Measurements from ENCODE around the gene S100A16.
A peak's percentile ranks its signal among the peaks of the same experiment; 100 is the strongest.

The S100A16 gene

GRCh38 chr1:153613406-153613805, 469 bp upstream of the S100A16 start:
- H3K36me3 Mint-ChIP-seq: no peaks in the 10 kb centered on the region
- ATAC-seq: no peak
- H3K9me3 Mint-ChIP-seq: no peaks in the 10 kb centered on the region
- H3K4me3 Mint-ChIP-seq: no peak overlapping the region
- H3K4me1 Mint-ChIP-seq: peaks cover 29% of the 10 kb centered on the region
- H3K27ac Mint-ChIP-seq: no peak overlapping the region
- no peaks in the 10 kb centered on the region for H3K27me3 Mint-ChIP-seq

- no peaks in the 10 kb centered on the region for H3K27me3 Mint-ChIP-seq
- H3K4me1 Mint-ChIP-seq: peaks cover 23% of the 10 kb centered on the region
- no peaks in the 10 kb centered on the region for H3K36me3 Mint-ChIP-seq
- H3K9me3 Mint-ChIP-seq: no peaks in the 10 kb centered on the region
- H3K4me3 Mint-ChIP-seq: no peak overlapping the region
- no peak for ATAC-seq
- no peak overlapping the region for H3K27ac Mint-ChIP-seq
These were observed 704 bp downstream of the S100A16 start for GRCh38 chr1:153612111-153612754.

- ATAC-seq: no peak
- H3K27me3 Mint-ChIP-seq: no peaks in the 10 kb centered on the region
- no peak overlapping the region for H3K27ac Mint-ChIP-seq
- H3K36me3 Mint-ChIP-seq: no peaks in the 10 kb centered on the region
- no peak overlapping the region for H3K4me3 Mint-ChIP-seq
- no peaks in the 10 kb centered on the region for H3K9me3 Mint-ChIP-seq
- peaks cover 22% of the 10 kb centered on the region for H3K4me1 Mint-ChIP-seq
These were observed 1.6 kb downstream of the S100A16 start for GRCh38 chr1:153611356-153611755.

GRCh38 chr1:153610811-153611301, 2.1 kb downstream of the S100A16 start:
- H3K4me1 Mint-ChIP-seq: peaks cover 22% of the 10 kb centered on the region
- no peaks in the 10 kb centered on the region for H3K9me3 Mint-ChIP-seq
- H3K36me3 Mint-ChIP-seq: no peaks in the 10 kb centered on the region
- no peak overlapping the region for H3K27ac Mint-ChIP-seq
- ATAC-seq: no peak
- H3K27me3 Mint-ChIP-seq: no peaks in the 10 kb centered on the region
- H3K4me3 Mint-ChIP-seq: no peak overlapping the region

GRCh38 chr1:153610334-153610733, 2.6 kb downstream of the S100A16 start:
- ATAC-seq: no peak
- no peaks in the 10 kb centered on the region for H3K36me3 Mint-ChIP-seq
- no peaks in the 10 kb centered on the region for H3K9me3 Mint-ChIP-seq
- H3K27ac Mint-ChIP-seq: no peak overlapping the region
- H3K4me1 Mint-ChIP-seq: peaks cover 23% of the 10 kb centered on the region
- no peaks in the 10 kb centered on the region for H3K27me3 Mint-ChIP-seq
- no peak overlapping the region for H3K4me3 Mint-ChIP-seq

- no peak for ATAC-seq
- peaks cover 28% of the 10 kb centered on the region for H3K4me1 Mint-ChIP-seq
- no peak overlapping the region for H3K27ac Mint-ChIP-seq
- H3K9me3 Mint-ChIP-seq: peaks cover 2% of the 10 kb centered on the region
- no peaks in the 10 kb centered on the region for H3K36me3 Mint-ChIP-seq
- H3K27me3 Mint-ChIP-seq: no peaks in the 10 kb centered on the region
- no peak overlapping the region for H3K4me3 Mint-ChIP-seq
These were observed 3.4 kb downstream of the S100A16 start for GRCh38 chr1:153609585-153609907.

GRCh38 chr1:153608742-153609584, 4.0 kb downstream of the S100A16 start:
- H3K4me1 Mint-ChIP-seq: peaks cover 28% of the 10 kb centered on the region
- no peaks in the 10 kb centered on the region for H3K36me3 Mint-ChIP-seq
- no peak overlapping the region for H3K4me3 Mint-ChIP-seq
- no peak for ATAC-seq
- no peak overlapping the region for H3K27ac Mint-ChIP-seq
- no peaks in the 10 kb centered on the region for H3K27me3 Mint-ChIP-seq
- H3K9me3 Mint-ChIP-seq: peaks cover 2% of the 10 kb centered on the region

- ATAC-seq: no peak
- H3K27me3 Mint-ChIP-seq: no peaks in the 10 kb centered on the region
- no peak overlapping the region for H3K27ac Mint-ChIP-seq
- peaks cover 28% of the 10 kb centered on the region for H3K4me1 Mint-ChIP-seq
- H3K36me3 Mint-ChIP-seq: no peaks in the 10 kb centered on the region
- no peak overlapping the region for H3K4me3 Mint-ChIP-seq
- peaks cover 2% of the 10 kb centered on the region for H3K9me3 Mint-ChIP-seq
These were observed 4.8 kb downstream of the S100A16 start for GRCh38 chr1:153608089-153608682.

GRCh38 chr1:153607381-153607780, 5.6 kb downstream of the S100A16 start:
- no peak for ATAC-seq
- H3K27me3 Mint-ChIP-seq: no peaks in the 10 kb centered on the region
- peak overlapping the region; percentile 74 for H3K27ac Mint-ChIP-seq
- H3K4me1 Mint-ChIP-seq: peaks cover 29% of the 10 kb centered on the region
- H3K36me3 Mint-ChIP-seq: no peaks in the 10 kb centered on the region
- peaks cover 2% of the 10 kb centered on the region for H3K9me3 Mint-ChIP-seq
- H3K4me3 Mint-ChIP-seq: no peak overlapping the region

- no peaks in the 10 kb centered on the region for H3K27me3 Mint-ChIP-seq
- H3K36me3 Mint-ChIP-seq: no peaks in the 10 kb centered on the region
- peak overlapping the region; percentile 74 for H3K27ac Mint-ChIP-seq
- peaks cover 2% of the 10 kb centered on the region for H3K9me3 Mint-ChIP-seq
- no peak overlapping the region for H3K4me3 Mint-ChIP-seq
- peaks cover 33% of the 10 kb centered on the region for H3K4me1 Mint-ChIP-seq
- no peak for ATAC-seq
These were observed 6.7 kb downstream of the S100A16 start for GRCh38 chr1:153606194-153606593.

- Mint-ChIP-seq H3K9me3 (peaks cover 2% of the 10 kb centered on the region), H3K36me3 (no peaks in the 10 kb centered on the region), H3K27ac (peak overlapping the region; percentile 18), H3K4me3 (no peak overlapping the region), H3K4me1 (peaks cover 52% of the 10 kb centered on the region), H3K27me3 (no peaks in the 10 kb centered on the region)
- no peak for ATAC-seq
These were observed 10.2 kb downstream of the S100A16 start for GRCh38 chr1:153602749-153603148.

- Mint-ChIP-seq H3K27ac (peak overlapping the region; percentile 58), H3K36me3 (no peaks in the 10 kb centered on the region), H3K27me3 (no peaks in the 10 kb centered on the region), H3K4me1 (peaks cover 38% of the 10 kb centered on the region), H3K4me3 (no peak overlapping the region), H3K9me3 (no peaks in the 10 kb centered on the region)
- ATAC-seq: no peak
These were observed 13.1 kb downstream of the S100A16 start for GRCh38 chr1:153599847-153600246.

- Mint-ChIP-seq H3K4me1 (peaks cover 38% of the 10 kb centered on the region), H3K27me3 (no peaks in the 10 kb centered on the region), H3K36me3 (no peaks in the 10 kb centered on the region), H3K9me3 (no peaks in the 10 kb centered on the region), H3K27ac (peak overlapping the region; percentile 97), H3K4me3 (peak overlapping the region; percentile 40)
- peak; percentile 99 for ATAC-seq
These were observed 14.4 kb downstream of the S100A16 start for GRCh38 chr1:153598309-153599172.

- H3K36me3 Mint-ChIP-seq: no peaks in the 10 kb centered on the region
- H3K9me3 Mint-ChIP-seq: no peaks in the 10 kb centered on the region
- H3K27ac Mint-ChIP-seq: peak overlapping the region; percentile 97
- no peaks in the 10 kb centered on the region for H3K27me3 Mint-ChIP-seq
- peaks cover 35% of the 10 kb centered on the region for H3K4me1 Mint-ChIP-seq
- no peak overlapping the region for H3K4me3 Mint-ChIP-seq
- ATAC-seq: peak; percentile 50
These were observed 15.7 kb downstream of the S100A16 start for GRCh38 chr1:153597206-153597605.

GRCh38 chr1:153592748-153593147, 20.2 kb downstream of the S100A16 start:
- no peaks in the 10 kb centered on the region for H3K36me3 Mint-ChIP-seq
- ATAC-seq: no peak
- no peaks in the 10 kb centered on the region for H3K9me3 Mint-ChIP-seq
- no peak overlapping the region for H3K4me3 Mint-ChIP-seq
- H3K27me3 Mint-ChIP-seq: no peaks in the 10 kb centered on the region
- peaks cover 9% of the 10 kb centered on the region for H3K4me1 Mint-ChIP-seq
- H3K27ac Mint-ChIP-seq: no peak overlapping the region

Data from stimulated activated memory B cell treated with anti-CD40 and anti-IgM and Interleukin-4, amounts not matched to agents 10 μg/mL and 1 μg/mL and 100 μg/mL, for 72 hours (primary cell).